GM21737 (cell line): Measurements from ENCODE around the gene RXFP4.
"Not testable (repeated sequence)": the region's sequence is repeated elsewhere in the genome, so short reads cannot be mapped to it uniquely, and the experiment has no call there.

Experiments used
- ATAC-seq: cut with Tn5 transposase; IDR thresholded peaks from one replicate; pipeline ENCODE4 v1.9.1; 2021; ENCODE audit warnings: mild to moderate bottlenecking, moderate library complexity; ENCODE audit not compliant: unreplicated experiment

Gene RXFP4

GRCh38 chr1:155930725-155931124 is 10.7 kb upstream of the RXFP4 start:
- ATAC-seq = not testable (repeated sequence)

GRCh38 chr1:155931332-155932038 is 10.0 kb upstream of the RXFP4 start:
- ATAC-seq = no peak

- ATAC-seq = no peak
Measured at GRCh38 chr1:155932081-155932480, 9.4 kb upstream of the RXFP4 start.

GRCh38 chr1:155932487-155932886 is 9.0 kb upstream of the RXFP4 start:
- ATAC-seq = no peak

GRCh38 chr1:155933591-155934096 is 7.8 kb upstream of the RXFP4 start:
- no peak for ATAC-seq

- ATAC-seq = peak; percentile 90
Measured at GRCh38 chr1:155934097-155934935, 7.1 kb upstream of the RXFP4 start, which contains the start of gene KHDC4. Gene KHDC4 (minus strand): TSS chr1:155934413. CDS start chr1:155934373, 40 bp downstream.

GRCh38 chr1:155934936-155935590 is 6.4 kb upstream of the RXFP4 start:
- no peak for ATAC-seq

GRCh38 chr1:155938220-155938627 is 3.2 kb upstream of the RXFP4 start:
- no peak for ATAC-seq

- no peak for ATAC-seq
Measured at GRCh38 chr1:155940482-155940992, 901 bp upstream of the RXFP4 start.

- ATAC-seq = no peak
Measured at GRCh38 chr1:155941845-155942531, 550 bp downstream of the RXFP4 start.

- no peak for ATAC-seq
Measured at GRCh38 chr1:155942578-155943141, 1.2 kb downstream of the RXFP4 start.

GRCh38 chr1:155944444-155944799 is 3.0 kb downstream of the RXFP4 start:
- no peak for ATAC-seq

GRCh38 chr1:155946633-155947219 is 5.3 kb downstream of the RXFP4 start:
- peak; percentile 4 for ATAC-seq

GRCh38 chr1:155947292-155947691 is 5.9 kb downstream of the RXFP4 start:
- ATAC-seq = no peak

- no peak for ATAC-seq
Measured at GRCh38 chr1:155947741-155948140, 6.3 kb downstream of the RXFP4 start.

- no peak for ATAC-seq
Measured at GRCh38 chr1:155950829-155951228, 9.4 kb downstream of the RXFP4 start.

GRCh38 chr1:155951753-155952504 is 10.5 kb downstream of the RXFP4 start:
- no peak for ATAC-seq

GRCh38 chr1:155952505-155952890 is 11.1 kb downstream of the RXFP4 start:
- no peak for ATAC-seq

- ATAC-seq = no peak
Measured at GRCh38 chr1:155954645-155955044, 13.2 kb downstream of the RXFP4 start.
